Stimulated activated CD8-positive, alpha-beta memory T cell treated with anti-CD3 and anti-CD28 coated beads, Interleukin-2, amount 100 ng/mL, for 48 hours (primary cell): ENCODE data around the gene HSD17B4.
"Not testable (repeated sequence)": the region's sequence is repeated elsewhere in the genome, so short reads cannot be mapped to it uniquely, and the experiment has no call there.

Experiments
- DNase-seq, 2 donors: peaks; one replicate each; pipeline ENCODE4 v3.0.0-alpha.2; 2020; ENCODE audit warnings: low read depth in 2 of 2

Gene HSD17B4

GRCh38 chr5:119435436-119436132, 16.7 kb upstream of the HSD17B4 start:
- DNase-seq, result peak; percentile 50 to 53

- DNase-seq, result not testable (repeated sequence)
Measured at GRCh38 chr5:119437785-119438586, 14.3 kb upstream of the HSD17B4 start.

- DNase-seq, result not testable (repeated sequence)
Measured at GRCh38 chr5:119438587-119438917, 13.7 kb upstream of the HSD17B4 start.

- no peak for DNase-seq
Measured at GRCh38 chr5:119439140-119439631, 13.1 kb upstream of the HSD17B4 start.

- not testable (repeated sequence) for DNase-seq
Measured at GRCh38 chr5:119439632-119440031, 12.7 kb upstream of the HSD17B4 start.

- not testable (repeated sequence) for DNase-seq
Measured at GRCh38 chr5:119444643-119445042, 7.7 kb upstream of the HSD17B4 start.

- DNase-seq, result no peak
Measured at GRCh38 chr5:119445544-119445943, 6.8 kb upstream of the HSD17B4 start.

GRCh38 chr5:119449882-119450281, 2.4 kb upstream of the HSD17B4 start:
- DNase-seq, result no peak

- not testable (repeated sequence) for DNase-seq
Measured at GRCh38 chr5:119450627-119451026, 1.7 kb upstream of the HSD17B4 start.

- DNase-seq, result no peak
Measured at GRCh38 chr5:119451561-119451960, 736 bp upstream of the HSD17B4 start.

- DNase-seq, result no peak
Measured at GRCh38 chr5:119452060-119452372, 281 bp upstream of the HSD17B4 start.

GRCh38 chr5:119453040-119453373, 710 bp downstream of the HSD17B4 start:
- DNase-seq, result no peak

- DNase-seq, result no peak
Measured at GRCh38 chr5:119454171-119454570, 1.9 kb downstream of the HSD17B4 start.

GRCh38 chr5:119458911-119459632, 6.8 kb downstream of the HSD17B4 start:
- DNase-seq, result no peak

GRCh38 chr5:119465640-119466039, 13.3 kb downstream of the HSD17B4 start:
- no peak for DNase-seq

GRCh38 chr5:119468286-119468685, 16.0 kb downstream of the HSD17B4 start:
- DNase-seq, result no peak

- no peak for DNase-seq
Measured at GRCh38 chr5:119470105-119470763, 17.9 kb downstream of the HSD17B4 start.

GRCh38 chr5:119470851-119471451, 18.7 kb downstream of the HSD17B4 start:
- no peak for DNase-seq

GRCh38 chr5:119473241-119473640, 20.9 kb downstream of the HSD17B4 start:
- no peak for DNase-seq

GRCh38 chr5:119476341-119476740, 24.0 kb downstream of the HSD17B4 start:
- DNase-seq, result no peak

- DNase-seq, result no peak
Measured at GRCh38 chr5:119478781-119479180, 26.5 kb downstream of the HSD17B4 start.

- not testable (repeated sequence) for DNase-seq
Measured at GRCh38 chr5:119480629-119481028, 28.3 kb downstream of the HSD17B4 start.
